Measurements from ENCODE around the gene C2orf78.

Gene C2orf78

GRCh38 chr2:73850009-73850408, 66.0 kb downstream of the C2orf78 start:
- Histone ChIP-seq H3K9ac (no peak overlapping the region), H3K79me2 (ENCODE audit: insufficient read depth, low read depth) (no peaks in the 10 kb centered on the region), H3K36me3 (ENCODE audit: insufficient read depth) (no peaks in the 10 kb centered on the region), H3K4me1 (ENCODE audit: low read depth, poor library complexity, severe bottlenecking) (no peaks in the 10 kb centered on the region), H3K4me3 (IDR thresholded peaks at IDR 0.05; ENCODE audit: insufficient read depth, low read depth, low read length) (no peak overlapping the region), H3K27me3 (ENCODE audit: insufficient read depth, low read depth) (no peaks in the 10 kb centered on the region), H2AFZ (ENCODE audit: low read depth) (no peak overlapping the region), H3K4me2 (no peak overlapping the region), H4K20me1 (ENCODE audit: insufficient read depth) (no peaks in the 10 kb centered on the region), H3K27ac (no peak overlapping the region)
- TF ChIP-seq, protein P1, sequence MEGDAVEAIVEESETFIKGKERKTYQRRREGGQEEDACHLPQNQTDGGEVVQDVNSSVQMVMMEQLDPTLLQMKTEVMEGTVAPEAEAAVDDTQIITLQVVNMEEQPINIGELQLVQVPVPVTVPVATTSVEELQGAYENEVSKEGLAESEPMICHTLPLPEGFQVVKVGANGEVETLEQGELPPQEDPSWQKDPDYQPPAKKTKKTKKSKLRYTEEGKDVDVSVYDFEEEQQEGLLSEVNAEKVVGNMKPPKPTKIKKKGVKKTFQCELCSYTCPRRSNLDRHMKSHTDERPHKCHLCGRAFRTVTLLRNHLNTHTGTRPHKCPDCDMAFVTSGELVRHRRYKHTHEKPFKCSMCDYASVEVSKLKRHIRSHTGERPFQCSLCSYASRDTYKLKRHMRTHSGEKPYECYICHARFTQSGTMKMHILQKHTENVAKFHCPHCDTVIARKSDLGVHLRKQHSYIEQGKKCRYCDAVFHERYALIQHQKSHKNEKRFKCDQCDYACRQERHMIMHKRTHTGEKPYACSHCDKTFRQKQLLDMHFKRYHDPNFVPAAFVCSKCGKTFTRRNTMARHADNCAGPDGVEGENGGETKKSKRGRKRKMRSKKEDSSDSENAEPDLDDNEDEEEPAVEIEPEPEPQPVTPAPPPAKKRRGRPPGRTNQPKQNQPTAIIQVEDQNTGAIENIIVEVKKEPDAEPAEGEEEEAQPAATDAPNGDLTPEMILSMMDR (conservative IDR thresholded peaks at IDR 0.05; ENCODE audit: low read depth, low read length), result no peak

GRCh38 chr2:73851274-73851673, 67.3 kb downstream of the C2orf78 start:
- Histone ChIP-seq H3K4me2 (no peak overlapping the region), H3K27ac (no peak overlapping the region)
- TF ChIP-seq, protein P1 (conservative IDR thresholded peaks at IDR 0.05; ENCODE audit: low read depth, low read length), result peak; percentile 54

DNA sequence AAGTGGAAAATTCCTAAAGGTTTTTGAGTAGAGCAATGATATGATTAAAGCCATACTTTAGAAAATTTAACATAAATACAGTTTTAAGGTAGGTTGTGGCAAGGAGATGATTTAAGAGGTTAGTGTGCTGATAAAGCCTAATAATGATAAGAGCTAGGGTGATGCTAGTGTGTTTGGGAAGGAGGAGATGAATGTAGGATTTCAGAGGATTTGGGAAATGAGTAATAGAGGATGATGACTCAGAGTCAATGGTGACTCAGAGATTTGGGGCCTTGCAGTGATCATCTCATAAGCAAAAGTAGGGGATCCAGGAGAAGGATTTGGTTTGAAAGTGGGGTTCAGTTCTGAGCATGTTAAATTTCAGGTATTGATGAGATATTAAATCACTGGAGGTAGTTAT, 68.0 kb downstream of the C2orf78 start:
- Histone ChIP-seq H3K27ac (no peak overlapping the region), H3K36me3 (ENCODE audit: insufficient read depth) (no peaks in the 10 kb centered on the region)

More at GRCh38 chr2:73851274-73851673, 67.3 kb downstream of the C2orf78 start:
- H3K4me1 ChIP-seq (ENCODE audit: low read depth, poor library complexity, severe bottlenecking), result no peaks in the 10 kb centered on the region
- H3K27me3 ChIP-seq (ENCODE audit: insufficient read depth, low read depth), result no peaks in the 10 kb centered on the region
- H2AFZ ChIP-seq (ENCODE audit: low read depth), result no peak overlapping the region
- H3K9ac ChIP-seq, result no peak overlapping the region
- H4K20me1 ChIP-seq (ENCODE audit: insufficient read depth), result no peaks in the 10 kb centered on the region
- no peak overlapping the region for H3K4me3 ChIP-seq (IDR thresholded peaks at IDR 0.05; ENCODE audit: insufficient read depth, low read depth, low read length)
- no peaks in the 10 kb centered on the region for H3K79me2 ChIP-seq (ENCODE audit: insufficient read depth, low read depth)
- no peaks in the 10 kb centered on the region for H3K36me3 ChIP-seq (ENCODE audit: insufficient read depth)

GRCh38 chr2:73855526-73855925, 71.5 kb downstream of the C2orf78 start:
- Histone ChIP-seq H4K20me1 (ENCODE audit: insufficient read depth) (no peaks in the 10 kb centered on the region), H3K4me2 (no peak overlapping the region), H3K9ac (no peak overlapping the region), H3K4me1 (ENCODE audit: low read depth, poor library complexity, severe bottlenecking) (no peaks in the 10 kb centered on the region), H3K4me3 (IDR thresholded peaks at IDR 0.05; ENCODE audit: insufficient read depth, low read depth, low read length) (no peak overlapping the region), H2AFZ (ENCODE audit: low read depth) (no peak overlapping the region), H3K27me3 (ENCODE audit: insufficient read depth, low read depth) (no peaks in the 10 kb centered on the region), H3K36me3 (ENCODE audit: insufficient read depth) (no peaks in the 10 kb centered on the region), H3K27ac (no peak overlapping the region), H3K79me2 (ENCODE audit: insufficient read depth, low read depth) (no peaks in the 10 kb centered on the region)
- TF ChIP-seq, protein P1 (conservative IDR thresholded peaks at IDR 0.05; ENCODE audit: low read depth, low read length), result no peak

More for the DNA sequence above, 68.0 kb downstream of the C2orf78 start:
- Histone ChIP-seq H3K4me2 (no peak overlapping the region), H4K20me1 (ENCODE audit: insufficient read depth) (no peaks in the 10 kb centered on the region), H2AFZ (ENCODE audit: low read depth) (no peak overlapping the region), H3K27me3 (ENCODE audit: insufficient read depth, low read depth) (no peaks in the 10 kb centered on the region), H3K9ac (no peak overlapping the region), H3K4me3 (IDR thresholded peaks at IDR 0.05; ENCODE audit: insufficient read depth, low read depth, low read length) (no peak overlapping the region), H3K4me1 (ENCODE audit: low read depth, poor library complexity, severe bottlenecking) (no peaks in the 10 kb centered on the region), H3K79me2 (ENCODE audit: insufficient read depth, low read depth) (no peaks in the 10 kb centered on the region)
- TF ChIP-seq, protein P1 (conservative IDR thresholded peaks at IDR 0.05; ENCODE audit: low read depth, low read length), result no peak

All from KMS-11 (cell line).